HUES48 (cell line): Measurements from ENCODE around the gene SERPINE1.

Experiments used
- H3K27ac ChIP-seq: one replicate; pipeline ENCODE4 v1.7.0; 2013; ENCODE audit warnings: low read depth, low read length, inconsistent platforms
- H3K27me3 ChIP-seq: 2 replicates; pipeline ENCODE4 v1.6.1; 2013; ENCODE audit warnings: mild to moderate bottlenecking, low read length; ENCODE audit not compliant: control insufficient read depth, insufficient read depth
- H3K36me3 ChIP-seq: 2 replicates; pipeline ENCODE4 v1.6.1; 2013; ENCODE audit warnings: low read length; ENCODE audit not compliant: control insufficient read depth, insufficient read depth
- H3K4me1 ChIP-seq: 2 replicates; pipeline ENCODE4 v1.6.1; 2013; ENCODE audit warnings: mild to moderate bottlenecking, low read length; ENCODE audit not compliant: control insufficient read depth, insufficient read depth
- H3K4me3 ChIP-seq: 2 replicates; pipeline ENCODE4 v1.5.1; 2013; ENCODE audit warnings: mild to moderate bottlenecking, low read depth, low read length
- H3K9ac ChIP-seq: 2 replicates; pipeline ENCODE4 v1.6.1; 2013; ENCODE audit warnings: mild to moderate bottlenecking, low read depth, low read length, moderate library complexity
- H3K9me3 ChIP-seq: 2 replicates; pipeline ENCODE4 v1.6.1; 2013; ENCODE audit warnings: low read length; ENCODE audit not compliant: control insufficient read depth, insufficient read depth

SERPINE1 gene

GRCh38 chr7:101159696-101160674 lies 33.1 kb downstream of the SERPINE1 start:
- Histone ChIP-seq H3K4me1 (peaks cover 48% of the 10 kb centered on the region), H3K4me3 (no peak overlapping the region), H3K27me3 (peaks cover 25% of the 10 kb centered on the region), H3K9me3 (no peaks in the 10 kb centered on the region), H3K9ac (no peak overlapping the region), H3K27ac (peak overlapping the region; percentile 26), H3K36me3 (peaks cover 8% of the 10 kb centered on the region; the same call in 1 of the 2 replicates)

- peak overlapping the region; percentile 55 for H3K27ac ChIP-seq
- H3K9ac ChIP-seq = no peak overlapping the region
- peaks cover 8% of the 10 kb centered on the region; the same call in 1 of the 2 replicates for H3K36me3 ChIP-seq
- H3K27me3 ChIP-seq = peaks cover 31% of the 10 kb centered on the region
- no peak overlapping the region for H3K4me3 ChIP-seq
- peaks cover 42% of the 10 kb centered on the region for H3K4me1 ChIP-seq
- no peaks in the 10 kb centered on the region for H3K9me3 ChIP-seq
Measured at GRCh38 chr7:101160910-101161309, 34.0 kb downstream of the SERPINE1 start.

DNA sequence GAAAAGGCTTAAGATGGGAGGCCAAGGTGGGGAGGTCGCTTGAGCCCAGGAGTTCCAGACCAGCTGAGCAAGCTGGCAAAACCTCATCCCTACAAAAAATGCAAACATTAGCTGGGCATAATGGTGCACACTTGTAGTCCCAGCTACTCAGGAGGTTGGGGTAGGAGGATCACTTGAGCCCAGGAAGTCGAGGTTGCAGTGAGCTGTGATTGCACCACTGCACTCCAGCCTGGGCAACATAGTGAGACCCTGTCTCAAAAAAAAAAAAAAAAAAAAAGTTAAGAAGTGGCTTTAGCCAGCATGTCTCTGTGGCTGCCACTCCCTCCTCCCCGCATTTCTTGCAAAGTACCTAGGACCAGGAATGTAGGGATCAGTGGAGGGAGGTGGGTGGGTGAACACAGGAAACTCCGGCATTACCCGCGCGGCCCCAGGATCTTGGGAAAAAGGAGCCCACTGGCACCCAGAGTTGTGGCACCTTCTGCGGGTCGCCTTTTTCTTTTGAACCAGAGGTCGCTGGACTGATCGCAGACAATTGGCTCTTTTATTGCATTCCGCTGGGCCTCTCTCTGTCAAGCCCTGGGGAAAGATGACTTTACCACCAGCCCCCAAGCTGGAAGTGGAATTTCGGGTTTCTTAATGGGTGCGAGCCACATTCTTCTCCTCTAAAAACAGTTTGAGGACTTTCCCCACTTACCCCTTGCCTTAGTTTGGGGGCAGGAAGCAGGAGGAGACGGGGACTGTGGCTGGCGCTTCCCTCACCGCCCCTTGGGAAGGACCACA lies 35.0 kb downstream of the SERPINE1 start:
- H3K4me1 ChIP-seq = peaks cover 38% of the 10 kb centered on the region
- H3K27me3 ChIP-seq = peaks cover 37% of the 10 kb centered on the region
- H3K27ac ChIP-seq = peak overlapping the region; percentile 88
- H3K9ac ChIP-seq = no peak overlapping the region; the same call in 1 of the 2 replicates
- no peaks in the 10 kb centered on the region for H3K9me3 ChIP-seq
- H3K36me3 ChIP-seq = peaks cover 8% of the 10 kb centered on the region; the same call in 1 of the 2 replicates
- peak overlapping the region; percentile 67 for H3K4me3 ChIP-seq

DNA sequence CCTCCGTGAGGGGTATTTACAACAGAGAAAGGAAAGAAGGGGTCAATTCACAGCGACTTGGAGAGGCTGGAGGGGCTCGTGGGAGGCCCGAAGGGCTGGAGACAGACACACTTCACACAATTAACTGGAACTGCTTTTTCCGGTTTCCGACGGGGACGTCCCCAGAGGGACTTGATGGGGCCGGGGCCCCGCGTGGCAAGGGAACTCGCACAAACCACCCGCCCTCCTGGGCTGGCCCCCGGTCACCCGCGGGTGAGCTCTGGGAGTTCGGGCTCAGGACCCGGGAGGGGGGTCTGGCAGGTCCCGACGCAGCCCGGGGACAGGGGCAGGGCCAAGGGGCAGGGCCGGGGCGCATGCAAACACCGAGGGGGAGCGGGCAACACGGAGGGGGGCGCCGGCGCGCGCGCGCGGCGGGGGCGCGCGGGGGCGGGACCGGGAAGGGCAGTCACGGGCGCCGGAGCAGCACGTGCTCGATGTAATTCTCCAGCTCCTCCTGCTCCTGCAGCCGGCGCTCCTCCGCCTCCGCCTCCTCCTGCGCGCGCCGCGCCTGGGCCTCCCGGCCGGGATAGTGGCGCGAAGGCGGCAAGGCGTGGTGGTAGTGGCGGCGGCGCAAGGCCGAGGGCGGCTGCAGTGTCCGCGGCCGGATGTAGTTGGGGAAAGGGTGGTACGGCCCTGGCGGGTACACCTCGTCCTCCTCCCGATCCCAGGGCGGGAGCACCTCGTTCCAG lies 35.8 kb downstream of the SERPINE1 start:
- peaks cover 45% of the 10 kb centered on the region for H3K27me3 ChIP-seq
- no peaks in the 10 kb centered on the region for H3K9me3 ChIP-seq
- H3K4me3 ChIP-seq = peak overlapping the region; percentile 67
- no peak overlapping the region; the same call in none of the 2 replicates for H3K9ac ChIP-seq
- peaks cover 5% of the 10 kb centered on the region; the same call in 1 of the 2 replicates for H3K36me3 ChIP-seq
- H3K27ac ChIP-seq = peak overlapping the region; percentile 88
- H3K4me1 ChIP-seq = peaks cover 39% of the 10 kb centered on the region

- Histone ChIP-seq H3K4me3 (peak overlapping the region; percentile 76), H3K9me3 (no peaks in the 10 kb centered on the region), H3K27me3 (peaks cover 53% of the 10 kb centered on the region), H3K36me3 (no peaks in the 10 kb centered on the region; the same call in 1 of the 2 replicates), H3K4me1 (peaks cover 46% of the 10 kb centered on the region), H3K9ac (peak overlapping the region; percentile 29; the same call in 1 of the 2 replicates), H3K27ac (peak overlapping the region; percentile 88)
Measured at GRCh38 chr7:101163279-101164070, 36.6 kb downstream of the SERPINE1 start.

DNA sequence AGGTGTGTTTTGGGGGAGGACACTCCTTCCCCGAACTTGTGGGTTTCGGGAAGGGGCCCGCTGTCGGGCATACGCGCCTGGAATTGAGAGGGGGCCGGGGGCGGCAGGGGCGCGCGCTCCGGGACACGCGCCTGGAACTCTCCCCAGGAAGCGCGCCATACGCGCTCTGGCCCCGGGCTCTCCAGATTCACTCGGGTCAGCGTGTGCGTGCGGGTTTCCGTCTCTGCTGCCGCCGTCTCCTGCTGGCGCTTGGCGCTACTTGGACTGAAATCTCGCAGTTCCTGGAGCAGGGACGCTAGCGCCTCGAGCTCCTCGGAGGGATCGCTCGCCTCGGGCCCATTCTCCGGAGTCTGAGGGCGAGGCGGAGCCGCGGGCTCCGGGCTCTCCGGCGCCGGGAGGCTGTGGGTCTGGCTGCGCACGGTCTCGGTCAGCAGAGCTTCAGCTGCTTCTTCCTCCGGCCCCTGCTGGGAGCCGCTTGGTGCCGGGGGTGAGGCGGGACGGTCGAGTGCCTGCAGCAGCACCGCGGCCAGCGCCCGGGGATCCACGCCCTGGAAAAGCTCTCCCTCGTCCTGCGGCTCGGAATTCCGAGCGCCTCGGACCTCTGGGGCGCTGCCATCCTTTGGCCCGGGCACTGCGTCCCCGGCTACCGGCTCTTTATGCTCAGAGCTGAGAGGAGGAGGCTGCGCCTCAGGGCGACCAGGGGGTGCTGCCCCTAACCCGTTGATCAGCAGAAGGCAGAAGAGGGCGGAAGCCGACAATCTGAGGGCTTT lies 37.4 kb downstream of the SERPINE1 start:
- H3K27me3 ChIP-seq = peaks cover 60% of the 10 kb centered on the region

DNA sequence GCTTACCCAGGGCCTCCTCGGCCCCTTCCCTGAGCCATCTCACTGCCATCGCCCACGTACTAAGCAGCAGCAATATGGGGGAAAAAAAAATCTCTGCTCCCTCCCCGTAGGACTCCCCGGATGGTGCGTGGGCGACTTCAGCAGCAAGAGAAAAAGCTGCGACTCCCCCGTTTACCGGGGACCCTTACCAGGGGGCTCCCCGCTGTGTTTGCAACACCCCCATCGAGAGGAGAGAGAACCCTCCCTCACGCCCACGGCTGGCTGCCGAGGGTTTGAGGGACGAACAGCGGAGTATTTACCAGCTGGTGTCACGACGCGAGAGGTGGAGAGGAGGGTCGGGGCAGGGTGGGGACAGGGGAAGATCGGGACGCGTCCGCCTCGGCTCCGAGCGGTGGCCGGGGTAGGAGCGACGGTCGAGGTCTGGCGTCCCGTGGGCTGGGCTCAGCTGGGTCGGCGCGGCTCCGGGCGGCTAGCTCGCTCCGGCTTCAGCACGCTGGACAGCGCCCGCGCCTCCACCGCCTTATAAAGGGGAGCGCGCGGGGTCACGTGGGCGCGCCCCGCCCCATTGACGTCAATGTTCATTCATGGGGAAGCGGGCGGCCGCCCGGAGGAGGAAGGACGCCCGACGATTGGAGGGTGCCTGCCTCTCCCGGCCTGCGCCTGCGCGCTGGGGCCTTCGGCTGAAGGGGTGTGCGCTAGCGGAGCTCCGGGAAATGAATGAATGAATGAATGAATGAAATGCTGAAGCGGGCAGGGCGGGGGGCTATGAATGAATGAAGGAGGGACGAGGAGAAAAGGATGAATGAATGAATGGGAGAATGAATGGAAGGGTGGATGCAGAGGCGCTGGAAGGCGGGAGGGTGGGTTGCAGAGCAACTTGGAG lies 38.4 kb downstream of the SERPINE1 start, which contains the start of gene VGF:
Gene VGF (minus strand): TSS at position 495 of the 883 bp plus-strand sequence. CDS start 726 bp downstream, outside the sequence.
- no peak within 1 kb of the TSS; the same call in 1 of the 2 replicates for H3K9ac ChIP-seq
- H3K4me1 ChIP-seq = peaks cover 59% of the 10 kb centered on the region
- H3K27me3 ChIP-seq = peaks cover 71% of the 10 kb centered on the region
- peak within 1 kb of the TSS; percentile 76 for H3K4me3 ChIP-seq
- H3K27ac ChIP-seq = peak within 1 kb of the TSS; percentile 88
- H3K36me3 ChIP-seq = no peaks in the 10 kb centered on the region
- H3K9me3 ChIP-seq = no peaks in the 10 kb centered on the region

More for the DNA sequence above, 37.4 kb downstream of the SERPINE1 start:
- Histone ChIP-seq H3K4me3 (peak overlapping the region; percentile 76), H3K9ac (peak overlapping the region; percentile 29), H3K9me3 (no peaks in the 10 kb centered on the region), H3K36me3 (no peaks in the 10 kb centered on the region; the same call in 1 of the 2 replicates), H3K27ac (peak overlapping the region; percentile 88), H3K4me1 (peaks cover 54% of the 10 kb centered on the region)

DNA sequence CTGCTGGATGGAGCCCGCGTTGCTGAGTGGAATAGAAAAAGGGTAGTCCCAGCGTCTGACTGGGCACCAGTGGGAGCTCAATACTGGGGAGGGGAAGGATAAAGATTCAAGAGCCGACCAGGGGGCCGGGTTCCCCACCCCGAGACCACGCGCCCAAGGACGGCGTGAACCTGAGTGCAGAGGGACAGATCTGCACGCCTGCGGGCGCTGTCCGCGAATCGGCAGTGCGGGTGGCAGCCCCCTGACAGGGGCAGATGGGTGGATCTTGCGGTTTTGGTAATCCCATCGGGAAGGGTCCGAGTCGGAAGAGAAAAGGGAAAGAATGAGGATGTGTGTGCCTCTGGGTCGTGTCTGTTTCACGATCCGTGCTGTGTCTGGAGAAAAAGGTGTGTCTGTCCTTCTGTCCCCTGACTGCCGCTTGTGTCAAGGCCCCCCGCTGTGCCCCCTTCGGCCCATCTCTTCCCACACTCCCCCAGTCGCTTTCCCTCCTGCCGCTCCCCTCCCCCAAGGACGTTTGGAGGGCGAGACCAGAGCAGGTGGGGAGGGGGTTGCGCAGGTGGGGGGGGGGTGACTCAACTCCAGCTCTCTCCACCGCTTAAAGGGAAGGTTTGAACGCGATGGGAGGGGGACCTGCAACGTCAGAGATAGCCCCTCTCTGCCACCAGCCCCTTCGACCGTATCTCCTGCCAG lies 39.2 kb downstream of the SERPINE1 start:
- Histone ChIP-seq H3K36me3 (no peaks in the 10 kb centered on the region), H3K9me3 (no peaks in the 10 kb centered on the region), H3K9ac (no peak overlapping the region), H3K27me3 (peaks cover 79% of the 10 kb centered on the region), H3K4me3 (peak overlapping the region; percentile 49), H3K4me1 (peaks cover 59% of the 10 kb centered on the region), H3K27ac (peak overlapping the region; percentile 80)
